SU-DHL-6 (cell line): ENCODE results near the gene TUBB.

Experiments used
- H2AFZ ChIP-seq: fragments of 200-600 bp; sonication (generic); 2 replicates; pipeline ENCODE4 v1.6.1; 2014; ENCODE audit warnings: low read depth, mild to moderate bottlenecking, moderate library complexity, mixed read lengths, antibody characterized with exemption, low read length; ENCODE audit not compliant: severe bottlenecking
- H3F3A ChIP-seq: fragments of 200-600 bp; shearing (Covaris generic); 2 replicates; pipeline ENCODE4 v1.6.0; 2016; ENCODE audit warnings: antibody characterized with exemption, mild to moderate bottlenecking; ENCODE audit not compliant: insufficient read depth
- H3K27ac ChIP-seq: fragments of 200-600 bp; sonication (generic); 2 replicates; pipeline ENCODE4 v1.5.1; 2016; ENCODE audit warnings: low read depth, mild to moderate bottlenecking, low read length, moderate library complexity, mixed read lengths
- H3K27me3 ChIP-seq: fragments of 200-600 bp; sonication (generic), shearing (Covaris generic); 2 replicates; pipeline ENCODE4 v1.6.0; 2014; ENCODE audit warnings: mild to moderate bottlenecking, low read length
- H3K36me3 ChIP-seq: fragments of 200-600 bp; sonication (generic); 2 replicates; pipeline ENCODE4 v1.6.1; 2014; ENCODE audit warnings: mild to moderate bottlenecking, low read length, mixed read lengths
- H3K4me2 ChIP-seq: fragments of 300-600, 200-600 bp; shearing (Covaris generic), sonication (generic); 2 replicates; pipeline ENCODE4 v1.6.0; 2014; ENCODE audit warnings: low read length, low read depth, mild to moderate bottlenecking; ENCODE audit not compliant: poor library complexity, severe bottlenecking
- H3K4me3 ChIP-seq: fragments of 200-600 bp; sonication (generic); 2 replicates; pipeline ENCODE4 v1.5.1; 2014; ENCODE audit warnings: antibody characterized with exemption, low read length, mild to moderate bottlenecking, mixed read lengths; ENCODE audit not compliant: insufficient read depth, poor library complexity, severe bottlenecking
- H3K79me2 ChIP-seq: fragments of 200-600 bp; sonication (generic); 2 replicates; pipeline ENCODE4 v1.6.1; 2014; ENCODE audit warnings: mild to moderate bottlenecking, low read length, moderate library complexity; ENCODE audit not compliant: insufficient read depth
- H3K9ac ChIP-seq: fragments of 200-600 bp; sonication (generic); 2 replicates; pipeline ENCODE4 v1.7.0; 2014; ENCODE audit warnings: mild to moderate bottlenecking, low read length
- H3K9me2 ChIP-seq: fragments of 200-600 bp; sonication (generic); replicated peaks from 2 replicates; pipeline ENCODE4 v1.6.1; 2014; ENCODE audit warnings: low read length; ENCODE audit not compliant: insufficient read depth
- H3K9me3 ChIP-seq: fragments of 200-600 bp; sonication (generic); 2 replicates; pipeline ENCODE4 v1.6.1; 2014; ENCODE audit warnings: low read length, mixed read lengths; ENCODE audit not compliant: insufficient read depth
- H4K20me1 ChIP-seq: fragments of 200-600 bp; sonication (generic); 2 replicates; pipeline ENCODE4 v1.6.1; 2014; ENCODE audit warnings: low read depth, mild to moderate bottlenecking, antibody characterized with exemption, low read length, moderate library complexity, mixed read lengths
- CTCF ChIP-seq: fragments of 200-600 bp; sonication (generic); IDR thresholded peaks from one replicate; pipeline ENCODE4 v1.5.1; 2017; ENCODE audit warnings: antibody characterized with exemption, mild to moderate bottlenecking, low read length, moderate library complexity; ENCODE audit not compliant: insufficient read depth, poor library complexity, severe bottlenecking
- EZH2phosphoT487 ChIP-seq: fragments of 200-600 bp; sonication (generic), shearing (Covaris generic); conservative IDR thresholded peaks from 2 replicates; pipeline ENCODE4 v1.6.1; 2018; ENCODE audit warnings: mild to moderate bottlenecking, antibody characterized with exemption, low read length, moderate library complexity, mixed read lengths

The TUBB gene

GRCh38 chr6:30732237-30732943, 12.2 kb downstream of the TUBB start:
- H2AFZ ChIP-seq: no peak overlapping the region
- H4K20me1 ChIP-seq: no peaks in the 10 kb centered on the region
- H3K9ac ChIP-seq: no peak overlapping the region
- H3K9me2 ChIP-seq: no peaks in the 10 kb centered on the region
- H3K4me2 ChIP-seq: no peak overlapping the region
- no peak overlapping the region for H3K27ac ChIP-seq
- H3F3A ChIP-seq: peaks cover 30% of the 10 kb centered on the region
- TF ChIP-seq EZH2phosphoT487 (no peak), CTCF (no peak)
- H3K27me3 ChIP-seq: no peaks in the 10 kb centered on the region
- no peaks in the 10 kb centered on the region for H3K9me3 ChIP-seq
- 0 out of 2 replicates have a peak, but pooled peaks cover 5% of the 10 kb centered on the region for H3K36me3 ChIP-seq
- no peak overlapping the region for H3K4me3 ChIP-seq
- no peaks in the 10 kb centered on the region for H3K79me2 ChIP-seq

DNA sequence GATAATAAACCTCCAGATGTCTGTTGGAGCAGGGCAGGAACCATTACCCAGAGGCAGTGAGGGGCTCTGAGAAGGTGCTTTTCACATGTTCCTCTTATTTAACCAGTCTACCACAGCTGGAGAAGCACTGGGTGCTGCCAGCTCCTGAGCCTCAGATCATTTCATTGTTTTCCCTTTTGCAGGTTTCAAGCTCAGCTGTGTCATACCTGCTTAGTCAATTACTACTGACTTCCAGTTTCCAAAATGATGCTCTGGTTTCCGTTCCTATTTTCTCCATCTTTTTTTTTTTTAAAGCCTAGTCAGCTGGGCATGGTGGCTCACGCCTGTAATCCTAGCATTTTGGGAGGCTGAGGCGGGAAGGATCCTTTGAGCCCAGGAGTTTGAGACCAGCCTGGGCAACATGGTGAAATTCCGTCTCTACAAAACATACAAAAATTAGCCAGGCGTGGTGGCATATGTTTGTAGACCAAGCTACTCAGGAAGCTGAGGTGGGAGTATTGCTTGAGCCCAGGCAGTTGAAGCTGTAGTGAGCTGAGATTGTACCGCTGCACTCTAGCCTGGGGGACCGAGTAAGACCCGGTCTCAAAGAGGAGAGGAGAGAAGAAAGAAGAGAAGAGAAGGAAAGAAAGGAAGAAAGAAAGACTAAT, 15.6 kb downstream of the TUBB start:
- H3K9ac ChIP-seq: no peak overlapping the region
- TF ChIP-seq CTCF: no peak
- TF ChIP-seq EZH2phosphoT487: no peak
- no peak overlapping the region for H3K27ac ChIP-seq
- H3K36me3 ChIP-seq: peaks cover 15% of the 10 kb centered on the region; the same call in 1 of the 2 replicates
- H3K9me2 ChIP-seq: no peaks in the 10 kb centered on the region
- no peaks in the 10 kb centered on the region for H4K20me1 ChIP-seq
- H3K4me2 ChIP-seq: no peak overlapping the region
- H3K79me2 ChIP-seq: no peaks in the 10 kb centered on the region; the same call in 1 of the 2 replicates
- H3F3A ChIP-seq: 0 out of 2 replicates have a peak, but pooled peaks cover 17% of the 10 kb centered on the region
- no peaks in the 10 kb centered on the region for H3K27me3 ChIP-seq
- H2AFZ ChIP-seq: no peak overlapping the region
- no peak overlapping the region for H3K4me3 ChIP-seq
- no peaks in the 10 kb centered on the region for H3K9me3 ChIP-seq

DNA sequence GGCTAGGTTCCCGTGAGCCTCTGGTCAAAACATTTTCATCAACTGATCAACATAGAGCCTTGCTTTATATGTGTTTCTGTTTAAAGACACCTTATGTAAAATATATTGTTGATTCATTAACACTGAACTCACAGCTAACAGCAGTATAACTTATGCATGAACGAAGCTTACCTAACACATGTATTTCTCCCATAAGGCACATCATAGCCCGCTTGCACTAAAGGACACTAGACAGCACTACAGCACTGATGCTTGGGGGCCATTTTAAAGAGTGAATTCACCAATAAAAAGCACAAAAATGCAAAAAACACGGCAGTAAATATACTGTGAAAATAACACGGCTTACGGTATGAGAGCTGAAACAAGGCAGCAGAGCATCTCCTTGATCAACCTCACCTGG, 18.4 kb downstream of the TUBB start:
- Histone ChIP-seq H3F3A (peaks cover 14% of the 10 kb centered on the region), H3K4me3 (no peak overlapping the region), H2AFZ (no peak overlapping the region), H3K4me2 (no peak overlapping the region), H3K36me3 (peaks cover 15% of the 10 kb centered on the region; the same call in 1 of the 2 replicates), H3K9ac (no peak overlapping the region), H3K9me3 (no peaks in the 10 kb centered on the region), H3K79me2 (peaks cover 7% of the 10 kb centered on the region; the same call in 1 of the 2 replicates), H3K27me3 (no peaks in the 10 kb centered on the region), H3K27ac (no peak overlapping the region), H4K20me1 (no peaks in the 10 kb centered on the region), H3K9me2 (no peaks in the 10 kb centered on the region)
- TF ChIP-seq EZH2phosphoT487 (no peak), CTCF (no peak)
